Measurements from ENCODE around the gene MACROD2. TPM values are rescaled to one million over a fixed set of nuclear protein-coding genes. Genes with fewer than 3 reads are reported as not detected.

MACROD2 gene
- total and polyA plus RNA-seq, 4 donors, result 13.0 to 67.1 (median 20.7) TPM

DNA sequence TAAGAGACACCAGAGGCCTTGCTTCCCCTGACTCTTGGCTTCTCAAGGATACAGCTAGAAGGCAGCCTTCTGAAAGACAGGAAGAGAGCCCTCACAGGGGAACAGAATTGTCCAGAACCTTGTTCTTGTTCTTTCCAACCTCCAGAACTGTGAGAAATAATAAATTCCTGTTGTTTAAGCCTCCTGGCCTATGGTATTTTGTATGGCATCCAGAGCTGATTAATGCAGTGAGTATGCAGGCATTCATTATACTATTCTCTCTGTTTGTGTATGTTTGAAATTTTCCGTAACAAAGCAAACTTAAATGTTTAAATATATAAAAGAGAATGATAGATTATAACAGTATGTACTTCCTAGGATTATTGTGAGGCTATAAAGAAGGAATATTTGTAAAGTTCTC is 1245.5 kb downstream of the MACROD2 start:
- H3K4me1 ChIP-seq (ENCODE audit: control insufficient read depth in 5 of 5, insufficient read depth in 5 of 5, low read length in 5 of 5), result peaks cover 0 to 2% (median 0%) of the 10 kb centered on the region in 5 donors
- H3K9ac ChIP-seq (ENCODE audit: insufficient read depth in 1 of 2, low read length in 2 of 2), result no peak overlapping the region
- 53 to 93% methylated on average over 1 of the region's 1 CpG for WGBS, 2 donors
- H3K4me3 ChIP-seq, result no peak overlapping the region
- no peaks in the 10 kb centered on the region for H3K9me3 ChIP-seq (ENCODE audit: control insufficient read depth in 4 of 4, insufficient read depth in 3 of 4, low read length in 3 of 4)
- no peaks in the 10 kb centered on the region for H3K27me3 ChIP-seq (ENCODE audit: control insufficient read depth in 3 of 3, insufficient read depth in 3 of 3, low read length in 2 of 3)
- no peak for ATAC-seq (ENCODE audit: insufficient read depth, low FRiP score)
- TF ChIP-seq, protein P1, sequence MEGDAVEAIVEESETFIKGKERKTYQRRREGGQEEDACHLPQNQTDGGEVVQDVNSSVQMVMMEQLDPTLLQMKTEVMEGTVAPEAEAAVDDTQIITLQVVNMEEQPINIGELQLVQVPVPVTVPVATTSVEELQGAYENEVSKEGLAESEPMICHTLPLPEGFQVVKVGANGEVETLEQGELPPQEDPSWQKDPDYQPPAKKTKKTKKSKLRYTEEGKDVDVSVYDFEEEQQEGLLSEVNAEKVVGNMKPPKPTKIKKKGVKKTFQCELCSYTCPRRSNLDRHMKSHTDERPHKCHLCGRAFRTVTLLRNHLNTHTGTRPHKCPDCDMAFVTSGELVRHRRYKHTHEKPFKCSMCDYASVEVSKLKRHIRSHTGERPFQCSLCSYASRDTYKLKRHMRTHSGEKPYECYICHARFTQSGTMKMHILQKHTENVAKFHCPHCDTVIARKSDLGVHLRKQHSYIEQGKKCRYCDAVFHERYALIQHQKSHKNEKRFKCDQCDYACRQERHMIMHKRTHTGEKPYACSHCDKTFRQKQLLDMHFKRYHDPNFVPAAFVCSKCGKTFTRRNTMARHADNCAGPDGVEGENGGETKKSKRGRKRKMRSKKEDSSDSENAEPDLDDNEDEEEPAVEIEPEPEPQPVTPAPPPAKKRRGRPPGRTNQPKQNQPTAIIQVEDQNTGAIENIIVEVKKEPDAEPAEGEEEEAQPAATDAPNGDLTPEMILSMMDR (IDR thresholded peaks at IDR 0.05; ENCODE audit: control extremely low read depth, extremely low read depth), result no peak
- H3K36me3 ChIP-seq (ENCODE audit: control insufficient read depth in 4 of 4, insufficient read depth in 4 of 4, low read length in 4 of 4), result no peaks in the 10 kb centered on the region
- DNase-seq, result no peak
- no peak overlapping the region for H3K27ac ChIP-seq (ENCODE audit: low read depth in 1 of 2, low read length in 1 of 2)

DNA sequence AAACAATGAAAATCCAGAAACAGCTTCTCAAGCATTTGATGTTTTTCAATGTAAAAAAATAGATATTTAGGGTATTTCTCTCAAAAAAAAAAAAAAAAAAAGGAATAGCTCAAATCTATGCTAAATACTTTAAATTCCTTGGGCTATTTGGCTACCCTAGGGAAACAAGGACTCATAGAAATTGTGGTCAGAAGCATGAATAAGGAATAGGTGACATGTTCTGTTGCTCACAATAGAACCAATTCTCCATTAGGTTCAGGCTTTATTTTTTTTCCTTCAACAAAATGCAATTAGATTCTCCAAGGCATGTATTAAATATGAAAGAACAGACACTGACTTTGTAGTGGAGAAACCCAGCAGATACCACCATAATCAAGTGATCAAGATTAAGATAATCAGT is 1246.4 kb downstream of the MACROD2 start:
- no peak for ATAC-seq (ENCODE audit: insufficient read depth, low FRiP score)
- no peaks in the 10 kb centered on the region for H3K9me3 ChIP-seq (ENCODE audit: control insufficient read depth in 4 of 4, insufficient read depth in 3 of 4, low read length in 3 of 4)
- peaks cover 0 to 2% (median 0%) of the 10 kb centered on the region in 5 donors for H3K4me1 ChIP-seq (ENCODE audit: control insufficient read depth in 5 of 5, insufficient read depth in 5 of 5, low read length in 5 of 5)
- no peak for DNase-seq
- no peaks in the 10 kb centered on the region for H3K27me3 ChIP-seq (ENCODE audit: control insufficient read depth in 3 of 3, insufficient read depth in 3 of 3, low read length in 2 of 3)
- no peak overlapping the region for H3K9ac ChIP-seq (ENCODE audit: insufficient read depth in 1 of 2, low read length in 2 of 2)
- TF ChIP-seq, protein P1 (IDR thresholded peaks at IDR 0.05; ENCODE audit: control extremely low read depth, extremely low read depth), result no peak
- no peak overlapping the region for H3K27ac ChIP-seq (ENCODE audit: low read depth in 1 of 2, low read length in 1 of 2)
- H3K36me3 ChIP-seq (ENCODE audit: control insufficient read depth in 4 of 4, insufficient read depth in 4 of 4, low read length in 4 of 4), result no peaks in the 10 kb centered on the region
- no peak overlapping the region for H3K4me3 ChIP-seq

DNA sequence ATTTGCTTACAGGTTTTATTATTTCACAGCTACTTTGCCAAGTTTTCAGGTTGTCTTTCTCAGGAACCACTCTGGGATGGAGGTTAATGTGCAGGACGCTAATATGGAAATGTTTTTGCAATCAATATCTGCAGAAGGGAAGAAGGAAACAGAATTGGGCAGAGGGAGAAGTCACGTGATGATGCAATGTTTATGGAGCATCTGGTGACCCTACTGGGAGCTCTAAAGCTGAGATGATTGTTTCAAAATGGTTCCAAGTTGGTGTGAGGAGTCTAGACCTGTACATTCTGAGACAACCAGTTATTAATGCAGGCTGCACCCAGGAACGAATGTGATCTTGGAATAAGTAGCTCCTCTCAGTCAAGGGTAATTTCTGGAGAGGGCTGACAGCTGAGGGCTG is 1247.5 kb downstream of the MACROD2 start:
- Histone ChIP-seq H3K4me1 (ENCODE audit: control insufficient read depth in 5 of 5, insufficient read depth in 5 of 5, low read length in 5 of 5) (no peaks in the 10 kb centered on the region), H3K9me3 (ENCODE audit: control insufficient read depth in 4 of 4, insufficient read depth in 3 of 4, low read length in 3 of 4) (no peaks in the 10 kb centered on the region), H3K36me3 (ENCODE audit: control insufficient read depth in 4 of 4, insufficient read depth in 4 of 4, low read length in 4 of 4) (no peaks in the 10 kb centered on the region), H3K4me3 (no peak overlapping the region), H3K27ac (ENCODE audit: low read depth in 1 of 2, low read length in 1 of 2) (no peak overlapping the region), H3K27me3 (ENCODE audit: control insufficient read depth in 3 of 3, insufficient read depth in 3 of 3, low read length in 2 of 3) (no peaks in the 10 kb centered on the region), H3K9ac (ENCODE audit: insufficient read depth in 1 of 2, low read length in 2 of 2) (no peak overlapping the region)
- 55 to 57% methylated on average over 3 of the region's 3 CpGs for WGBS, 2 donors
- TF ChIP-seq, protein P1 (IDR thresholded peaks at IDR 0.05; ENCODE audit: control extremely low read depth, extremely low read depth), result no peak
- ATAC-seq (ENCODE audit: insufficient read depth, low FRiP score), result no peak
- no peak for DNase-seq

DNA sequence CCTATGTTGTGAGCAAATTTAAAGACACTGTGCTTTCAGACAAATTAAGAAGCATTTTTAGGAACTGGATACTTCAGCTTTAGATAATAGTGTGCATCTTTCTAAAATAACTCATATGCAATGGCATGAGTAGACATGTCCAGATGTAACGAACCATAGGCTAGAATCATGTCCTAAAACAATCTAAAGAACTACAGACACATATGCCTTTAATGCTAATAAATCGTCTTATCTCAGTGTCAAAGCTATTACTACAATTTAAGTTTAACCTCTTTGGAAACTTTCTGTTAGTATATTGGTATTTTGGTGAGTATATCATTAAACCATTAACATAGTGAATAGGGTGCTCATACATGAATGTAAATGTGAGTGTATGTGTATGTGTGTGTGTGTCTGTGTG is 1250.6 kb downstream of the MACROD2 start:
- Histone ChIP-seq H3K9ac (ENCODE audit: insufficient read depth in 1 of 2, low read length in 2 of 2) (no peak overlapping the region), H3K27me3 (ENCODE audit: control insufficient read depth in 3 of 3, insufficient read depth in 3 of 3, low read length in 2 of 3) (no peaks in the 10 kb centered on the region), H3K9me3 (ENCODE audit: control insufficient read depth in 4 of 4, insufficient read depth in 3 of 4, low read length in 3 of 4) (no peaks in the 10 kb centered on the region), H3K27ac (ENCODE audit: low read depth in 1 of 2, low read length in 1 of 2) (no peak overlapping the region), H3K4me3 (no peak overlapping the region), H3K36me3 (ENCODE audit: control insufficient read depth in 4 of 4, insufficient read depth in 4 of 4, low read length in 4 of 4) (no peaks in the 10 kb centered on the region), H3K4me1 (ENCODE audit: control insufficient read depth in 5 of 5, insufficient read depth in 5 of 5, low read length in 5 of 5) (no peaks in the 10 kb centered on the region)
- TF ChIP-seq, protein P1 (IDR thresholded peaks at IDR 0.05; ENCODE audit: control extremely low read depth, extremely low read depth), result no peak
- DNase-seq (no peak), ATAC-seq (ENCODE audit: insufficient read depth, low FRiP score) (no peak)
- WGBS, 2 donors, result 81 to 88% methylated on average over 2 of the region's 2 CpGs

Measured in lung (tissue), 12 donors.